Astrocyte of the spinal cord (primary cell): Measurements from ENCODE around the gene STAB2.
A peak's percentile ranks its signal among the peaks of the same experiment; 100 is the strongest.

ENCODE experiments used
- DNase-seq: peaks from one replicate; pipeline ENCODE4 v3.0.0; 2011; ENCODE audit warnings: low read depth, low spot score
- H3K4me3 ChIP-seq: 2 replicates; pipeline ENCODE4 v1.5.1; 2011; ENCODE audit warnings: low read depth, mild to moderate bottlenecking, low read length, moderate library complexity
- CTCF ChIP-seq: IDR thresholded peaks from 2 replicates; pipeline ENCODE4 v1.5.1; 2012; ENCODE audit warnings: low read depth, mild to moderate bottlenecking, low read length, inconsistent platforms
- in situ Hi-C: cut with HindIII; loops from 2 replicates; pipeline ENCODE4 v1.10.0; 2017; ENCODE audit warnings: low sequenced_read_pairs

The STAB2 gene

GRCh38 chr12:103627189-103627855 lies 40.2 kb downstream of the STAB2 start:
- in situ Hi-C loops, result no loop called here

GRCh38 chr12:103632554-103633216 lies 45.6 kb downstream of the STAB2 start:
- in situ Hi-C loops, result no loop called here
- TF ChIP-seq CTCF, result peak; percentile 88
- no peak overlapping the region for H3K4me3 ChIP-seq
- DNase-seq, result peak; percentile 16

More at GRCh38 chr12:103627189-103627855, 40.2 kb downstream of the STAB2 start:
- no peak overlapping the region for H3K4me3 ChIP-seq
- TF ChIP-seq CTCF, result no peak
- no peak for DNase-seq

GRCh38 chr12:103634732-103635131 lies 47.7 kb downstream of the STAB2 start:
- H3K4me3 ChIP-seq, result no peak overlapping the region
- no peak for TF ChIP-seq CTCF
- in situ Hi-C loops, result no loop called here

GRCh38 chr12:103635419-103635818 lies 48.3 kb downstream of the STAB2 start:
- in situ Hi-C loops, result no loop called here
- no peak for DNase-seq
- no peak overlapping the region for H3K4me3 ChIP-seq
- TF ChIP-seq CTCF, result no peak

More at GRCh38 chr12:103634732-103635131, 47.7 kb downstream of the STAB2 start:
- no peak for DNase-seq

- in situ Hi-C loops, result no loop called here
- TF ChIP-seq CTCF, result no peak
- DNase-seq, result no peak
- no peak overlapping the region for H3K4me3 ChIP-seq
Measured at GRCh38 chr12:103637021-103637420, 49.9 kb downstream of the STAB2 start.

GRCh38 chr12:103637429-103637828 lies 50.4 kb downstream of the STAB2 start:
- in situ Hi-C loops, result no loop called here
- TF ChIP-seq CTCF, result no peak

More at GRCh38 chr12:103637429-103637828, 50.4 kb downstream of the STAB2 start:
- no peak for DNase-seq
- no peak overlapping the region for H3K4me3 ChIP-seq
